Measurements from ENCODE around the gene CADM1. TPM values are rescaled to one million over a fixed set of nuclear protein-coding genes. Genes with fewer than 3 reads are reported as not detected.

CADM1 gene
- total and polyA plus RNA-seq, 2 experiments from 2014 or later = 16.5 to 18.0 TPM

GRCh38 chr11:115444542-115444941 is 59.7 kb downstream of the CADM1 start:
- Mint-ChIP-seq H3K27me3 (ENCODE audit: insufficient read depth, low read depth, poor library complexity) (peaks cover 2% of the 10 kb centered on the region), H3K9me3 (peaks cover 9% of the 10 kb centered on the region), H3K27ac (no peak overlapping the region), H3K4me3 (no peak overlapping the region), H3K36me3 (ENCODE audit: low read depth) (peaks cover 7% of the 10 kb centered on the region; the same call in 2 of the 3 replicates), H3K4me1 (no peaks in the 10 kb centered on the region)
- no peak overlapping the region for H3K4me2 ChIP-seq
- no peaks in the 10 kb centered on the region for H3K27me3 ChIP-seq (ENCODE audit: insufficient read depth)
- H3K36me3 ChIP-seq (ENCODE audit: insufficient read depth) = no peaks in the 10 kb centered on the region; the same call in 1 of the 2 replicates
- H3K4me1 ChIP-seq (ENCODE audit: insufficient read depth) = no peaks in the 10 kb centered on the region
- H3K27ac ChIP-seq (ENCODE audit: low read depth) = no peak overlapping the region
- H3K4me3 ChIP-seq = no peak overlapping the region
- no peaks in the 10 kb centered on the region for H4K20me1 ChIP-seq (replicated peaks; ENCODE audit: insufficient read depth)
- no peaks in the 10 kb centered on the region for H3K9me2 ChIP-seq (ENCODE audit: insufficient read depth)
- no peaks in the 10 kb centered on the region for H3K79me2 ChIP-seq (replicated peaks; ENCODE audit: insufficient read depth)
- no peak overlapping the region for H2AFZ ChIP-seq
- ATAC-seq (no peak), DNase-seq (ENCODE audit: low spot score) (no peak)
- H3F3A ChIP-seq (replicated peaks; ENCODE audit: low read depth) = no peaks in the 10 kb centered on the region
- TF ChIP-seq, protein P1, sequence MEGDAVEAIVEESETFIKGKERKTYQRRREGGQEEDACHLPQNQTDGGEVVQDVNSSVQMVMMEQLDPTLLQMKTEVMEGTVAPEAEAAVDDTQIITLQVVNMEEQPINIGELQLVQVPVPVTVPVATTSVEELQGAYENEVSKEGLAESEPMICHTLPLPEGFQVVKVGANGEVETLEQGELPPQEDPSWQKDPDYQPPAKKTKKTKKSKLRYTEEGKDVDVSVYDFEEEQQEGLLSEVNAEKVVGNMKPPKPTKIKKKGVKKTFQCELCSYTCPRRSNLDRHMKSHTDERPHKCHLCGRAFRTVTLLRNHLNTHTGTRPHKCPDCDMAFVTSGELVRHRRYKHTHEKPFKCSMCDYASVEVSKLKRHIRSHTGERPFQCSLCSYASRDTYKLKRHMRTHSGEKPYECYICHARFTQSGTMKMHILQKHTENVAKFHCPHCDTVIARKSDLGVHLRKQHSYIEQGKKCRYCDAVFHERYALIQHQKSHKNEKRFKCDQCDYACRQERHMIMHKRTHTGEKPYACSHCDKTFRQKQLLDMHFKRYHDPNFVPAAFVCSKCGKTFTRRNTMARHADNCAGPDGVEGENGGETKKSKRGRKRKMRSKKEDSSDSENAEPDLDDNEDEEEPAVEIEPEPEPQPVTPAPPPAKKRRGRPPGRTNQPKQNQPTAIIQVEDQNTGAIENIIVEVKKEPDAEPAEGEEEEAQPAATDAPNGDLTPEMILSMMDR (conservative IDR thresholded peaks at IDR 0.05; ENCODE audit: low read depth in 2 of 2) = no peak
- TF ChIP-seq STAT1 (IDR thresholded peaks at IDR 0.05; ENCODE audit: unreplicated experiment) (no peak), ZNF114 (CRISPR knock-in tag; IDR thresholded peaks at IDR 0.05) (no peak), CREB1 (CRISPR knock-in tag; IDR thresholded peaks at IDR 0.05; ENCODE audit: low read depth) (no peak), POLR2AphosphoS5 (IDR thresholded peaks at IDR 0.05; ENCODE audit: low read depth) (no peak), EZH2phosphoT487 (IDR thresholded peaks at IDR 0.05; ENCODE audit: unreplicated experiment) (no peak), EZH2 (IDR thresholded peaks at IDR 0.05; ENCODE audit: low read depth, unreplicated experiment) (no peak), ZNF331 (CRISPR knock-in tag; IDR thresholded peaks at IDR 0.05; ENCODE audit: low read depth) (no peak)

DNA sequence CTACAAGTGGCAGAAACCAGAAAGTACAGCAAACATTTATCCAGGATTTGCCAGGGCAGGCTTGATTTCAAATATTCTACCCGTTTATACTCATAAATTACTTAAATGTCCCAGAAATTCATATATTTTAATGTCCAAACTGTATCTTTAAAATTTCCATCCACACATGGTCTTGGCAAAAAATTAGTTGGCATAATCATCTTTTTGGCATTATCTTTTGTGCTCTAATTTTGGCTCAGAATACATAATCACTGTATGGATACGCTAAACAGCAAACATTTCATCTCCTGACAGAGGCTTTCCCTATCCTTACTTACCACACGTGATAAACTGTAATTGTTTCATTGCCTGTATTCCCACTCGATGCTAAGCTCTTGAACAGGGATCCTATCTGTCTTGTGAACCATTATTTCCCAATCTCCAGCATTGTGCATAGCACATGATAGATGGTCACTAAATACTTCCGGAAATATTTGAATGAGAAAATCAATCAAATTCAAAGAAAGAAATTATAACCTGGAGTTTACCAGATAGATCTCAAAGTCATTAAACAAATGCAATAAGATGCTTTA is 64.2 kb downstream of the CADM1 start:
- H3K9me3 Mint-ChIP-seq = no peaks in the 10 kb centered on the region
- TF ChIP-seq CREB1 (CRISPR knock-in tag; IDR thresholded peaks at IDR 0.05; ENCODE audit: low read depth) (no peak), EZH2 (IDR thresholded peaks at IDR 0.05; ENCODE audit: low read depth, unreplicated experiment) (no peak), POLR2AphosphoS5 (IDR thresholded peaks at IDR 0.05; ENCODE audit: low read depth) (no peak), ZNF114 (CRISPR knock-in tag; IDR thresholded peaks at IDR 0.05) (no peak), JUNB (IDR thresholded peaks at IDR 0.05; ENCODE audit: unreplicated experiment) (no peak), STAT1 (IDR thresholded peaks at IDR 0.05; ENCODE audit: unreplicated experiment) (no peak), NANOG (IDR thresholded peaks at IDR 0.05; ENCODE audit: borderline replicate concordance) (no peak), EZH2phosphoT487 (IDR thresholded peaks at IDR 0.05; ENCODE audit: unreplicated experiment) (no peak)
- no peak overlapping the region for H3K27ac Mint-ChIP-seq
- Histone ChIP-seq H3F3A (replicated peaks; ENCODE audit: low read depth) (no peaks in the 10 kb centered on the region), H3K27me3 (ENCODE audit: insufficient read depth) (no peaks in the 10 kb centered on the region), H2AFZ (no peak overlapping the region), H3K27ac (ENCODE audit: low read depth) (no peak overlapping the region), H3K4me3 (no peak overlapping the region), H3K4me1 (ENCODE audit: insufficient read depth) (0 out of 2 replicates have a peak, but pooled peaks cover 6% of the 10 kb centered on the region), H4K20me1 (replicated peaks; ENCODE audit: insufficient read depth) (no peaks in the 10 kb centered on the region), H3K4me2 (no peak overlapping the region), H3K79me2 (replicated peaks; ENCODE audit: insufficient read depth) (no peaks in the 10 kb centered on the region), H3K36me3 (ENCODE audit: insufficient read depth) (no peaks in the 10 kb centered on the region), H3K9me2 (ENCODE audit: insufficient read depth) (no peaks in the 10 kb centered on the region)
- no peaks in the 10 kb centered on the region for H3K36me3 Mint-ChIP-seq (ENCODE audit: low read depth)
- no peak for DNase-seq (ENCODE audit: low spot score)
- no peak for ATAC-seq
- H3K4me3 Mint-ChIP-seq = no peak overlapping the region
- peaks cover 12% of the 10 kb centered on the region; the same call in 2 of the 3 replicates for H3K4me1 Mint-ChIP-seq
- peaks cover 2% of the 10 kb centered on the region for H3K27me3 Mint-ChIP-seq (ENCODE audit: insufficient read depth, low read depth, poor library complexity)
